Karpas-422 (cell line): ENCODE results near the gene RGS5. TPM values are rescaled to one million over a fixed set of nuclear protein-coding genes. Genes with fewer than 3 reads are reported as not detected.
A peak's percentile ranks its signal among the peaks of the same experiment; 100 is the strongest.

Experiments
- DNase-seq: peaks from one replicate; pipeline ENCODE4 v3.0.0-alpha.2; 2015
- H2AFZ ChIP-seq: fragments of 200-600 bp; sonication (generic); 2 replicates; pipeline ENCODE4 v1.6.1; 2014; ENCODE audit warnings: antibody characterized with exemption, low read length, mixed read lengths
- H3K27ac ChIP-seq: fragments of 200-600 bp; sonication (generic); 2 replicates; pipeline ENCODE4 v1.5.1; 2014; ENCODE audit warnings: mild to moderate bottlenecking, low read length, moderate library complexity
- H3K27me3 ChIP-seq: fragments of 200-600 bp; sonication (generic); 2 replicates; pipeline ENCODE4 v1.6.1; 2014; ENCODE audit warnings: low read length, mixed read lengths
- H3K36me3 ChIP-seq: fragments of 200-600 bp; sonication (generic); 2 replicates; pipeline ENCODE4 v1.6.1; 2014; ENCODE audit warnings: low read length, mixed read lengths; ENCODE audit not compliant: insufficient read depth
- H3K4me1 ChIP-seq: fragments of 200-600 bp; sonication (generic); 2 replicates; pipeline ENCODE4 v1.6.1; 2014; ENCODE audit warnings: mild to moderate bottlenecking, low read length, mixed read lengths
- H3K4me2 ChIP-seq: fragments of 200-600 bp; sonication (generic); 2 replicates; pipeline ENCODE4 v1.6.1; 2014; ENCODE audit warnings: low read length, low read depth, mild to moderate bottlenecking; ENCODE audit not compliant: poor library complexity, severe bottlenecking
- H3K4me3 ChIP-seq: fragments of 200-600 bp; sonication (generic); 2 replicates; pipeline ENCODE4 v1.5.1; 2014; ENCODE audit warnings: mild to moderate bottlenecking, antibody characterized with exemption, low read length, mixed read lengths
- H3K79me2 ChIP-seq: fragments of 200-600 bp; sonication (generic); 2 replicates; pipeline ENCODE4 v1.6.1; 2014; ENCODE audit warnings: mild to moderate bottlenecking, low read length, mixed read lengths
- H3K9ac ChIP-seq: fragments of 200-600 bp; sonication (generic); 2 replicates; pipeline ENCODE4 v1.6.0; 2014; ENCODE audit warnings: low read length
- H3K9me2 ChIP-seq: fragments of 200-600 bp; sonication (generic), shearing (Covaris generic); replicated peaks from 2 replicates; pipeline ENCODE4 v1.6.0; 2014; ENCODE audit warnings: mild to moderate bottlenecking, low read length, moderate library complexity; ENCODE audit not compliant: insufficient read depth
- H3K9me3 ChIP-seq: fragments of 300-700, 200-600 bp; sonication (generic); 2 replicates; pipeline ENCODE4 v1.6.1; 2014; ENCODE audit warnings: low read length, mixed read lengths
- H4K20me1 ChIP-seq: fragments of 200-600 bp; sonication (generic); 2 replicates; pipeline ENCODE4 v1.6.1; 2014; ENCODE audit warnings: mild to moderate bottlenecking, antibody characterized with exemption, low read length, low read depth; ENCODE audit not compliant: insufficient read depth
- total RNA-seq: library from RNA; depleted of rRNA; stranded (reverse); fragments of >200 nt; shearing (Covaris generic); gene quantifications from 2 replicates; pipeline ENCODE4 v1.2.3, GENCODE V29; 2014; ENCODE audit warnings: low replicate concordance

RGS5 gene
- total RNA-seq, 1 experiment from 2014 or later = 4.5 TPM

DNA sequence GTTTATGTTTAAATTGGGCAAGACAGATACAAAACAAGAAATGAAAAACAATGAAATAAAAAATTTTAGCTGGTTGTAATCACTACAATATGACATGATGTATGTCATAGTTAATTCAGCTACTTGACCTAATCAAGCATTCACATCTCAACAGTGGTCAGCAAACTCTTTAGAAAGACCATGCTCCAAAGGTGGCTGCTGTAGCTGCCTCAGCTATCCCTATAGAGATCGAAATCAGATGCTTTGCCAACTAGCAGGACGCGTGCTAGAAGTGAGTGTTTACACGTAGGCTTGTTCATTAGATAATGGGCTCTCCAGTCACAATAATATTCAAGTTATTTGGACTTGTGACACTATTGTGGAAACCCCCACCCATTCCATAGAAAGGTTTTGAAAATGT is 25.9 kb downstream of the RGS5 start:
- H3K79me2 ChIP-seq = no peaks in the 10 kb centered on the region
- H3K27ac ChIP-seq = no peak overlapping the region
- no peak overlapping the region for H2AFZ ChIP-seq
- H3K4me1 ChIP-seq = peaks cover 20% of the 10 kb centered on the region
- H4K20me1 ChIP-seq = no peaks in the 10 kb centered on the region
- no peak overlapping the region for H3K4me3 ChIP-seq
- H3K9me2 ChIP-seq = no peaks in the 10 kb centered on the region
- no peaks in the 10 kb centered on the region for H3K36me3 ChIP-seq
- no peak for DNase-seq
- H3K27me3 ChIP-seq = no peaks in the 10 kb centered on the region
- no peaks in the 10 kb centered on the region for H3K9me3 ChIP-seq
- H3K4me2 ChIP-seq = no peak overlapping the region
- no peak overlapping the region for H3K9ac ChIP-seq

GRCh38 chr1:163174524-163175437 is 27.9 kb downstream of the RGS5 start:
- Histone ChIP-seq H3K9ac (no peak overlapping the region), H2AFZ (no peak overlapping the region), H3K79me2 (no peaks in the 10 kb centered on the region), H3K27me3 (no peaks in the 10 kb centered on the region), H3K27ac (no peak overlapping the region), H4K20me1 (no peaks in the 10 kb centered on the region), H3K36me3 (no peaks in the 10 kb centered on the region), H3K4me2 (no peak overlapping the region), H3K4me3 (no peak overlapping the region), H3K9me3 (no peaks in the 10 kb centered on the region), H3K9me2 (no peaks in the 10 kb centered on the region), H3K4me1 (peaks cover 25% of the 10 kb centered on the region)
- DNase-seq = peak; percentile 82

GRCh38 chr1:163173121-163173520 is 29.6 kb downstream of the RGS5 start:
- Histone ChIP-seq H4K20me1 (no peaks in the 10 kb centered on the region), H3K9me2 (no peaks in the 10 kb centered on the region), H2AFZ (no peak overlapping the region), H3K27me3 (no peaks in the 10 kb centered on the region), H3K36me3 (no peaks in the 10 kb centered on the region), H3K4me2 (peak overlapping the region; percentile 27), H3K4me3 (no peak overlapping the region), H3K9ac (no peak overlapping the region), H3K4me1 (peaks cover 25% of the 10 kb centered on the region), H3K9me3 (no peaks in the 10 kb centered on the region), H3K79me2 (no peaks in the 10 kb centered on the region), H3K27ac (no peak overlapping the region)
- no peak for DNase-seq

- no peaks in the 10 kb centered on the region for H3K27me3 ChIP-seq
- no peaks in the 10 kb centered on the region for H4K20me1 ChIP-seq
- H3K9me2 ChIP-seq = no peaks in the 10 kb centered on the region
- peaks cover 25% of the 10 kb centered on the region for H3K4me1 ChIP-seq
- H3K27ac ChIP-seq = no peak overlapping the region
- no peaks in the 10 kb centered on the region for H3K36me3 ChIP-seq
- no peaks in the 10 kb centered on the region for H3K79me2 ChIP-seq
- no peak overlapping the region for H3K4me2 ChIP-seq
- H2AFZ ChIP-seq = no peak overlapping the region
- no peak for DNase-seq
- no peak overlapping the region for H3K4me3 ChIP-seq
- no peak overlapping the region for H3K9ac ChIP-seq
- no peaks in the 10 kb centered on the region for H3K9me3 ChIP-seq
These were observed 30.1 kb downstream of the RGS5 start for GRCh38 chr1:163172596-163172995.

DNA sequence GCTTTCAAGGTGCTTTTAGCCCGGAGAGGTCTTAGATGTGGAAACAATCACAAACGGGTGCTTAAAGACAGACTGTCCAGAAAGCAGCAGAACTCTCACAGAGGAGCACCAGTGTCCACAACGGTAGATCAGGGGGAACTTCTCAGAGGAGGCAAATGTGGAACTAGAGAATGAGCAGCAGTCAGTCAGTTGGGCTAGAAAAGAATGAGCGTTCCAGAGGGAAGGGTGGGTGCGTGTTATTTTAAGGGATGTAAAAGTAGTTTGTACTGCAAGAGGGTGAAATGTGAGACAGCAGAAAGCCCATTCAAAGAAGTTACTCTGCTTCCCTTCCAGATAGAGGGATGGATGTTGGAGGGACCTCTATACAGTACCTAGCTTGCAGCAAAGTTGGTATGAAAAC is 30.9 kb downstream of the RGS5 start:
- no peak overlapping the region for H3K27ac ChIP-seq
- H3K4me3 ChIP-seq = no peak overlapping the region
- no peak overlapping the region for H3K9ac ChIP-seq
- H3K9me3 ChIP-seq = no peaks in the 10 kb centered on the region
- no peaks in the 10 kb centered on the region for H3K27me3 ChIP-seq
- no peak overlapping the region for H2AFZ ChIP-seq
- H3K4me2 ChIP-seq = no peak overlapping the region
- H3K4me1 ChIP-seq = peaks cover 25% of the 10 kb centered on the region
- no peaks in the 10 kb centered on the region for H4K20me1 ChIP-seq
- DNase-seq = no peak
- no peaks in the 10 kb centered on the region for H3K9me2 ChIP-seq
- no peaks in the 10 kb centered on the region for H3K36me3 ChIP-seq
- H3K79me2 ChIP-seq = no peaks in the 10 kb centered on the region

GRCh38 chr1:163170975-163171676 is 31.6 kb downstream of the RGS5 start:
- peak overlapping the region; percentile 19 for H3K4me2 ChIP-seq
- H3K79me2 ChIP-seq = no peaks in the 10 kb centered on the region
- H3K4me1 ChIP-seq = peaks cover 25% of the 10 kb centered on the region
- H2AFZ ChIP-seq = no peak overlapping the region
- H3K4me3 ChIP-seq = no peak overlapping the region
- no peaks in the 10 kb centered on the region for H3K27me3 ChIP-seq
- no peaks in the 10 kb centered on the region for H3K9me3 ChIP-seq
- peak; percentile 55 for DNase-seq
- H4K20me1 ChIP-seq = no peaks in the 10 kb centered on the region
- H3K27ac ChIP-seq = no peak overlapping the region
- no peak overlapping the region for H3K9ac ChIP-seq
- no peaks in the 10 kb centered on the region for H3K36me3 ChIP-seq
- no peaks in the 10 kb centered on the region for H3K9me2 ChIP-seq

DNA sequence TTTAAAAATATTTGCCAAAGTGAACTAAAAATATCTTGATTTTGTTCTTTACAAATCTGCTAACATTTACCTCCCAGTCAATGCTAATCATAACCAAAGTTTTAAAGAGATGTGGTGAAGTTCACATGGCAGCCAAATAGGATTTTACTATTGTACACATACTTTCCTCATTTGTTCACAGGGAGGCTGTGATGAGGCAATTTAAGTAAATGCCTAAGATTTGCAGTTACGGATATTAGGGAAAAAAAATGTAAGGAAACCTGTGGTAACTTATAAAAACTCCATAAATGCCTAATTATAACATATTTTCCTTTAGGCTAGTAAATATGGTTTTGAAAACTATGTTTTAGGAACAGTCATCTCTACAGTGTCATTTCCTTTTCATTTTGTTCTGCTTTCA is 32.4 kb downstream of the RGS5 start:
- no peaks in the 10 kb centered on the region for H3K9me2 ChIP-seq
- H2AFZ ChIP-seq = no peak overlapping the region
- H3K79me2 ChIP-seq = no peaks in the 10 kb centered on the region
- H3K36me3 ChIP-seq = no peaks in the 10 kb centered on the region
- no peak overlapping the region for H3K4me3 ChIP-seq
- peaks cover 25% of the 10 kb centered on the region for H3K4me1 ChIP-seq
- H3K9ac ChIP-seq = no peak overlapping the region
- H3K4me2 ChIP-seq = no peak overlapping the region
- DNase-seq = no peak
- no peaks in the 10 kb centered on the region for H3K9me3 ChIP-seq
- no peaks in the 10 kb centered on the region for H3K27me3 ChIP-seq
- H4K20me1 ChIP-seq = no peaks in the 10 kb centered on the region
- no peak overlapping the region for H3K27ac ChIP-seq

GRCh38 chr1:163169553-163169952 is 33.2 kb downstream of the RGS5 start:
- Histone ChIP-seq H3K27me3 (no peaks in the 10 kb centered on the region), H3K79me2 (no peaks in the 10 kb centered on the region), H3K9me2 (no peaks in the 10 kb centered on the region), H4K20me1 (no peaks in the 10 kb centered on the region), H3K9me3 (no peaks in the 10 kb centered on the region), H3K4me2 (no peak overlapping the region), H2AFZ (no peak overlapping the region), H3K4me1 (peaks cover 19% of the 10 kb centered on the region), H3K9ac (no peak overlapping the region), H3K27ac (no peak overlapping the region), H3K4me3 (no peak overlapping the region), H3K36me3 (no peaks in the 10 kb centered on the region)
- DNase-seq = no peak
